GM12878 (cell line): ENCODE results near the gene U2AF2. TPM values are rescaled to one million over a fixed set of nuclear protein-coding genes. Genes with fewer than 3 reads are reported as not detected.

Experiments
- BCLAF1 ChIP-seq: fragments of 450-650 bp; IDR thresholded peaks from 2 replicates; pipeline ENCODE4 v1.6.1; 2017; ENCODE audit warnings: antibody characterized with exemption, mild to moderate bottlenecking, moderate library complexity
- CEBPZ ChIP-seq: fragments of 150-350 bp; IDR thresholded peaks from 2 replicates; pipeline ENCODE4 v1.6.1; 2016; ENCODE audit warnings: low read depth, low read length
- CHD2 ChIP-seq: IDR thresholded peaks from 2 replicates; pipeline ENCODE4 v1.6.1; 2011; ENCODE audit warnings: low read depth, low read length, improper control_type of control experiment, borderline replicate concordance
- CREB1 ChIP-seq: IDR thresholded peaks from 2 replicates; pipeline ENCODE4 v1.6.1; 2012; ENCODE audit warnings: low read depth, mild to moderate bottlenecking, inconsistent platforms
- ELK1 ChIP-seq: IDR thresholded peaks from 2 replicates; pipeline ENCODE4 v1.6.1; 2012; ENCODE audit warnings: low read depth, low read length, improper control_type of control experiment
- FOS ChIP-seq: IDR thresholded peaks from 3 replicates; pipeline ENCODE4 v1.6.1; 2011; ENCODE audit warnings: borderline replicate concordance; ENCODE audit not compliant: insufficient read length; ENCODE audit errors: extremely low read depth
- HDGF ChIP-seq: fragments of 450-650 bp; IDR thresholded peaks from 2 replicates; pipeline ENCODE4 v1.6.1; 2016; ENCODE audit warnings: antibody characterized with exemption
- KLF5 ChIP-seq: fragments of 450-650 bp; IDR thresholded peaks from 2 replicates; pipeline ENCODE4 v1.6.1; 2014; ENCODE audit warnings: mild to moderate bottlenecking; ENCODE audit not compliant: partially characterized antibody
- NRF1 ChIP-seq: conservative IDR thresholded peaks from 2 replicates; pipeline ENCODE4 v1.6.1; 2011; ENCODE audit warnings: mild to moderate bottlenecking, low read depth, low read length, improper control_type of control experiment
- PAX5 ChIP-seq: IDR thresholded peaks from 2 replicates; pipeline ENCODE4 v1.6.1; 2011; ENCODE audit warnings: low read depth, low read length, borderline replicate concordance
- PBX3 ChIP-seq: IDR thresholded peaks from 2 replicates; pipeline ENCODE4 v1.6.1; 2011; ENCODE audit warnings: mild to moderate bottlenecking, low read depth, low read length, moderate library complexity; ENCODE audit not compliant: insufficient replicate concordance
- POLR2AphosphoS5 ChIP-seq: IDR thresholded peaks from 2 replicates; pipeline ENCODE4 v1.6.1; 2011; ENCODE audit warnings: mild to moderate bottlenecking, low read length, inconsistent platforms
- POU2F2 ChIP-seq: IDR thresholded peaks from 3 replicates; pipeline ENCODE4 v1.6.1; 2011; ENCODE audit warnings: low read depth, mild to moderate bottlenecking, low read length, borderline replicate concordance
- RAD51 ChIP-seq: fragments of 450-650 bp; IDR thresholded peaks from 2 replicates; pipeline ENCODE4 v1.6.1; 2016; ENCODE audit warnings: moderate library complexity, mild to moderate bottlenecking, inconsistent platforms
- TCF3 ChIP-seq: IDR thresholded peaks from 2 replicates; pipeline ENCODE4 v1.6.1; 2012; ENCODE audit warnings: low read depth, mild to moderate bottlenecking, low read length, borderline replicate concordance; ENCODE audit not compliant: insufficient read depth
- ZBTB40 ChIP-seq: fragments of 450-650 bp; IDR thresholded peaks from 2 replicates; pipeline ENCODE4 v1.6.1; 2016; ENCODE audit warnings: mild to moderate bottlenecking, moderate library complexity, borderline replicate concordance
- polyA plus RNA-seq, 11 experiments: library from polyadenylated mRNA; depleted of rRNA in 4 of 11; unstranded in 6 of 11; stranded (reverse) in 5 of 11; fragments of >200 nt; fragmentation: Nextera tagmentation in 4 of 11; fragmentation: Illumina TruSeq in 1 of 11; extraction: Ambion mirVana in 4 of 11; extraction: Trizol in 1 of 11; gene quantifications; 1 replicate in 1 of 11; 2 replicates in 10 of 11; pipeline versions ENCODE4 v1.2.1 to v1.2.3, GENCODE V29; 2011 to 2016; ENCODE audit warnings: inconsistent platforms in 2 of 11, missing spikeins in 2 of 11, low read depth in 1 of 11
- total RNA-seq, 4 experiments: library from RNA; depleted of rRNA in 3 of 4; stranded (reverse); fragments of >200 nt in 3 of 4; fragmentation: Illumina TruSeq in 1 of 4; extraction: Trizol in 1 of 4; gene quantifications; 2 replicates each; pipeline versions ENCODE4 v1.2.1 to v1.2.3, GENCODE V29; 2013 to 2021

Gene U2AF2
- total and polyA plus RNA-seq, 10 of the 15 experiments (the other 5 are each of a cell fraction or from before 2014, with no cell fraction given): 3.0 to 338 (median 130) TPM

GRCh38 chr19:55605207-55605636 lies 49.6 kb upstream of the U2AF2 start (continued):
- TF ChIP-seq BCLAF1 (no peak), NRF1 (peak; percentile 94), POLR2AphosphoS5 (0 out of 2 replicates have a peak, but pooled peaks have one; percentile 8), CEBPZ (no peak), CHD2 (0 out of 2 replicates have a peak, but pooled peaks have one; percentile 46), POU2F2 (no peak), PAX5 (0 out of 2 replicates have a peak, but pooled peaks have one; percentile 11), PBX3 (no peak), CREB1 (peak; percentile 44; the same call in 1 of the 2 replicates), ELK1 (peak; percentile 51; the same call in 1 of the 2 replicates), KLF5 (no peak), RAD51 (no peak), HDGF (peak; percentile 79; the same call in 1 of the 2 replicates), TCF3 (0 out of 2 replicates have a peak, but pooled peaks have one; percentile 9), FOS (no peak), ZBTB40 (peak; percentile 78)
